SIG-M5 treated with dmso at 0.1 percent for 504 hours (cell line): Measurements from ENCODE around the gene INS.
A peak's percentile ranks its signal among the peaks of the same experiment; 100 is the strongest.

ENCODE experiments used
- DNase-seq: peaks from one replicate; lab custom pipeline; 2025; ENCODE audit not compliant: unreplicated experiment; lab: John Stamatoyannopoulos, UW

Gene INS

DNA sequence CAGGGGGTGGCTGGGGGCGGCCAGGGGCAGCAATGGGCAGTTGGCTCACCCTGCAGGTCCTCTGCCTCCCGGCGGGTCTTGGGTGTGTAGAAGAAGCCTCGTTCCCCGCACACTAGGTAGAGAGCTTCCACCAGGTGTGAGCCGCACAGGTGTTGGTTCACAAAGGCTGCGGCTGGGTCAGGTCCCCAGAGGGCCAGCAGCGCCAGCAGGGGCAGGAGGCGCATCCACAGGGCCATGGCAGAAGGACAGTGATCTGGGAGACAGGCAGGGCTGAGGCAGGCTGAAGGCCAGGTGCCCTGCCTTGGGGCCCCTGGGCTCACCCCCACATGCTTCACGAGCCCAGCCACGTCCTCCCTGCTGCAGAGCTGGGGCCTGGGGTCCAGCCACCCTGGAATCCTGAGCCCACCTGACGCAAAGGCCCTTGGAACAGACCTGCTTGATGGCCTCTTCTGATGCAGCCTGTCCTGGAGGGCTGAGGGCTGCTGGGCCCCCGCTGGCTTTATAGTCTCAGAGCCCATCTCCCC, at the start of gene INS:
Gene INS, minus strand, starts transcription at position 474 of the 524 bp plus-strand sequence. Its CDS starts 238 bp downstream, at position 236.
- no peak for DNase-seq

GRCh38 chr11:2210366-2211112, 49.5 kb upstream of the INS start:
- DNase-seq: no peak

GRCh38 chr11:2209900-2210321, 48.9 kb upstream of the INS start:
- no peak for DNase-seq

- no peak for DNase-seq
These were observed 48.4 kb upstream of the INS start for GRCh38 chr11:2209370-2209801.

DNA sequence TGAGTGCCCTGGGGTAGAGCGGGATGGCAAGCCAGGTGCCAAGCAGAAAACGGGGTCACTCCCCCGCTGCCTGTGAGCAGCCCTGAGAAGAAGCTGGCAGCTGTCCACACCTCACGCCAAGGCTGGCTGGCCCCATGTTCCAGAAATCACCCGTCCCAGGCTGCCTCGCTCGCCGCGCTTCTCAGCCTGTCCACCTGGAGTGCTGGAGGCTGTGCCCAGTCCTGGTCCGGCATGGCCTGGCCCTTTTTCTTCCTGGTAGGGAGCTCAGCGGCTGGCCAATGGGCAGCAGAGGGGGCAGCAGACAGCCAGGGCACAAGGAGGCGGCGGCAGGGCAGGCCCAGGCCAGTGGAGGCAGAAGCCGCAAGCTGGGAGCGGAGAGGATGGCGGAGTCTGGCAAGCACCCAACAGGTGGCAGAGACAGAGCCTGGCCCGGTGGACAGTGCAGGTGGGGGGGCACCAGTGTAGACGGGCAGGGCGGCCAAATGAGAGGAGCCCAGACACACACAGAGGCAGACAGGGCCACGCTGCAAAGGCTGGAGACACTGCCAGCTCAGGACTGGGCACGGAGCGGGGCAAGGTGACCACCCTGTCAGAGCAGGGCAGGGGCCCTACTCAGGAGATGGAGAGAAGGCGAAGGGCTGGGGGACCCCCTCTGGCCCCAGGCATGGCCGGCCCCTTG, 47.8 kb upstream of the INS start:
- DNase-seq: no peak

DNA sequence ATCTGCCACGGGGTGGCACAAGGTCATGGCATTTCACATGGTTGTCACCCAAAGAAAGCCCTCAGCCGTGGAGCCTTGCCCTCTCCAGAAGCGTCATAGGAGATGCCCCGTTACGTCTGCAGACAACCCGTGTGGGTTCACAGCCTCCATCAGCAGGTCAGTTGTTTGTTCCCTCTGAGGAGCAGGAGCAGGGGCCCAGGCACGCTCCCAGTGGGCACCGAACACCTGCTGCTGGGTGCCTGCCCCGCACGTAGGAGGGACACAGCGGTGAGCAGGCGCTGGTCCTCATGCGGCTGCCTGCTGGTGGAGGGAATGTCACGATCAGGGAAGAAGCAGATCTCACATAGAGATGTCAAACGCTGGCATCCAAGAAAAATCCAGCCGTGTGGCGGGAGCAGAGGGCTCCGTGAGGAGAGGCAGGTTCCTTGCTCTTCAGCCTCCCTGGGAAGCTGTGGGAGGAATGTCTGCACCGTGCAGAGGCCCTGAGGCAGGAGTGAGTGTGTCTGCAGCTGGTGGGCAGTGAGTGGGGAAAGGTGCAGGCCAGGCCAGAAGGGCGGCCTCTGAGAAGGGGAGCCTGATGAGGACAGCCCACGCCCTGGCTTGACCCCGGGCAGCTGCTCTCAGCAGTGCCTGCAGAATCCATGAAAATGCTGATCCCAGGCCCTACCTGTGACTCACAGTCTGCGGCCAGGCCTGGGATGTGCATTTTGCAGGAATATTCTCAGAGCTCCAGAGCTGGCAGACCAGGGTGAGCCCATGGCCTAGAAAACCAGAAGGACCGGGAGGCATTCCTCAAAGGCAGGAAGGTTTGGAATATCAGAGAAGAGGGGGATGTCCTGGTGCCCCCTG, 47.0 kb upstream of the INS start:
- no peak for DNase-seq

DNA sequence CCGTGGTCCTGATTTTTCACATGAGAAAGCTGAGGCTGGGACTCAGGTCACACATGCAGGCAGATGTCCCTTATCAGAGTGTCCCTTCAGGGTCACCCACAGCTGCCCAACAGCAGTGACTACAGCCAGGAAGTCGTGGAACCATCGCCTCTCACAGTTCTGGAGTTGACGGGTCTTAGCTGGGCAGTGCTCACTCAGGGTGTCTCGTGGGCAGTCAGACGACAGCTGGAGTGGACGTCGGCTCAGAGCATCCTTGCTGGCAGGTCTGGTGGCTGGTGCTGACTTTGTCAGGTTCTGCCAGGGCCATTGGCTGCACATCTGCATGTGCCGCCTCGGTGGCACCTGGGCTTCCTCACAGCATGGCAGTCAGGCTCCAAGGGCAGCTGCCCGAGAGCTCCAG, 46.2 kb upstream of the INS start:
- DNase-seq: no peak

DNA sequence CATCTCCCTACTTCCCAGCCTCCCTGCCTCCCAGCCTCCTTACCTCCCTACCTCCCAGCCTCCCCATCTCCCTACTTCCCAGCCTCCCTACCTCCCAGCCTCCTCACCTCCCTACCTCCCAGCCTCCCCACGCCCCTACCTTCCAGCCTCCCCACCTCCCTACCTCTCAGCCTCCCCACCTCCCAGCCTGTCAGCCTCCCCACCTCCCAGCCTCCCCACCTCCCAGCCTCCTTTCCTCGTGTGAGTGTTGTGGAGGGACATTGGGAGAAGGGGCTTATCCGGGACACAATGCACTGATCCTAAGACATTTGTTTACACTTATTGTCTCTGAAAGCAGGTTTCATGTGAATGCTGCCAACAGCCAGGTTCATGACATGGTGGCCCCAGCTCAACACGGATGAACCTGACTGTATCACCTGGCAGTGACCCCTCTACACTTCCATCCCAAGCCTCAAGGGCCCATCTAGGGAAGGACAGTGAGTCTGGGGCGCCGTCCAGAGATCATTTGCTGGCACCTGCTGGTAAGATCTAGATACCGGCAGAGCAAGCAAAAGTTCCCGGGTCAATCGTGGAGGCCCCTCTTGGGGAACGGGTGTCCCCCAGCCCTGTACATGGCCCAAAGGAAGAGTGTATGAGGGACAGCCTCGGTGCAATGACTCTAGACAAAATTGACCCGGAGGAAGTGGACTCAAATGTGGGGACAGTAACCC, 45.1 kb upstream of the INS start:
- no peak for DNase-seq

- DNase-seq: no peak
These were observed 44.3 kb upstream of the INS start for GRCh38 chr11:2205214-2205720.

GRCh38 chr11:2204361-2205213, 43.6 kb upstream of the INS start:
- DNase-seq: no peak

GRCh38 chr11:2203440-2204259, 42.6 kb upstream of the INS start:
- DNase-seq: no peak

GRCh38 chr11:2202900-2203439, 42.0 kb upstream of the INS start:
- DNase-seq: no peak

DNA sequence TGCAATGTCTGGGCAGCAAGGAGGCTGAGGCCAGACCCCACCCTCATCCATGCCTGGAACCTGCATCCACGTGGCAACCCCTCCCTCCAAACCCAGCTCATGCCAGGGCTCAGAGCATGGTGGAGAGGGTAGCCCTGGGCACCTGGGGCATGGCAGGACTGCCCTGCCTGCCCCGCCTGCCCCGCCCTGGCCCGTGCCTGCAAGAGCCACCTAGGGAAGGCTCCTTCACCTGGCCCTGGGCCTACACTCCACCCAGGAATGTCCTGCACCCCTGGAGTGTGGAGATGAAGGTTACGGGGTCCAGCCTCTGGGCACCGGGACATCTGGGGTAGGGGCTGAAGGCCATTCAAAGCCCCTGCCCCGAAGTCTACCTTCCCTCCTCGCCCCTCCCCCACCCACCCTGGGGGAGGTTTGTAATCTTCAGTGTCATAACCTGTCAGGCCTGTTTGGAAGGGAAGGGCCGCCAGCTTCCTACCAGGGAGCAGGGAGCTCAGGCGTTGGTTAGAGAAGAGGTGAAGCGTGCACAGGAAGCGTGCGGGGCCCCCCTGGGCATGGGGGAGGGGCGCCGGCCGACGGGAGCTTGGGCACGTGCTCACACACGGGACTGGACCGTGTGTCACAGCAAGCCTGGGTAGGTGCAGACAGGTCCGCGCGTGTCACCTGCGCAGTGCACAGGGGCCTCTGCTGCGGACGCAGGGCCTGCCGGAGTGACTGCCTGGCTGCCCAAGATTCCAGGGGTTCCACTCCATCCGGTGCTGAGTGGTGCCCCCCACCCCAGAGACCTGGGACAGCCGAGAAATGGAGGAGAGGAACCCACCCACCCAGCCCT, 41.3 kb upstream of the INS start:
- peak; percentile 26 for DNase-seq

- no peak for DNase-seq
These were observed 40.5 kb upstream of the INS start for GRCh38 chr11:2201542-2201941.

DNA sequence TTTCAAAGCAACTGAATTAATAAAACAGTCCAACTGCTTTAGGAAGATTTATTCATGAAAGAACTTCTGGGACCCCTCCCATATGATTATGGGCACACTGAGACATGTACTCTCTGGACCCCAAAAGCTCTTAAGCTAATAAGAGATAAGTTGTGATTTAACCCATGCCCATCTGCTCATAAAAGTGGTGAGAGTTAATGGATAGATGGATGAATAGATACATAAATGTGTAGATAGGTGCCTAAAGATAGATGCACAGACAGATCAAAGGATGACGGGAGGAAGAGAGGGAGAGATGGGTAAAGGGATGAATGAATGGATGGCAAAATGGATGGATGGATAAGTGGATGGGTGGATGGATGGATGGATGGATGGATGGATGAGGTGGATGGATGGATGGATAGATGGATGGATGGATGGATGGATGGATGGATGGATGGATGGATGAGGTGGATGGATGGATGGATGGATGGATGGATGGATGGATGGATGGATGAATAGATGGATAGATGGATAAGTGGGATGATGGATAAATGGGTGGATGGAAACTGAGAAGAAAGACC, 40.0 kb upstream of the INS start:
- no peak for DNase-seq

- no peak for DNase-seq
These were observed 39.5 kb upstream of the INS start for GRCh38 chr11:2200536-2200935.
